ENCODE measurements around the gene EPHB4. TPM values are rescaled to one million over a fixed set of nuclear protein-coding genes. Genes with fewer than 3 reads are reported as not detected.

The EPHB4 gene
- total RNA-seq, 1 experiment from 2014 or later, result 21.6 TPM

DNA sequence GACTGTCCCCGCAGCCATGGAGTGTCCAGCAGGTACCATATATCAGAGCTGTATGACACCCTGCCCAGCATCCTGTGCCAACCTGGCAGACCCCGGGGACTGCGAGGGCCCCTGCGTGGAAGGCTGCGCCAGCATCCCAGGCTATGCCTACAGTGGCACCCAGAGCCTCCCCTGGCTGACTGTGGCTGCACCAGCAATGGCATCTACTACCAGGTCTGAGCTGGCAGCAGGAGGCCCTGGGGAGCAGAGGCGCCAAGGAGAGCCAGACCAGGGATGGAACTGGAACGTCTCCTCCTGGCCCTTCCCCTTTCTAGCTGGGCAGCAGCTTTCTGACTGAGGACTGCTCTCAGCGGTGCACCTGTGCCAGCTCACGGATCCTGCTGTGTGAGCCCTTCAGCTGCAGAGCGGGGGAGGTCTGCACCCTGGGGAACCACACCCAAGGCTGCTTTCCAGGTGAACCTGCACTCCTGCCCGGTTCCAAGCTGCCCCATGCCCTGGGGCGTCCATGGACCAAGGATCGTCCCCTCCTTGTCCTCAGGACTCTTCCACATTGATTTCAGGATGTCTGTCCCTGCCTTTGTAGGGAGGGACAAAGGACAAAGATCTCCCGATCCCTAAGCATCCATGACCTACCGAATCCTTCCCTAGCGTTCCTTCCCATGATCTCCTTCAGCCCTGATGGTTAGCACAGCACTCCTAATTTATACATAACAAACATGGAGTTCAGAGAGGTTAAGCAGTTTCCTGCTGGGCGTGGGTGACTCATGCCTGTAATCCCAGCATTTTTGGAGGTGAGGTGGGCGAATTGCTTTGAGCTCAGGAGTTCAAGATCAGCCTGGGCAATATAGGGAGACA, 33.3 kb downstream of the EPHB4 start:
- Histone ChIP-seq H3K4me3 (ENCODE audit: low read length) (no peak overlapping the region), H3K36me3 (ENCODE audit: insufficient read depth, low read length) (no peaks in the 10 kb centered on the region), H3K4me2 (ENCODE audit: low read depth, low read length, poor library complexity, severe bottlenecking) (no peak overlapping the region), H4K20me1 (ENCODE audit: insufficient read depth, low read depth, low read length) (no peaks in the 10 kb centered on the region), H3K79me2 (ENCODE audit: low read length) (no peaks in the 10 kb centered on the region), H3K9ac (ENCODE audit: low read length) (no peak overlapping the region), H2AFZ (ENCODE audit: low read length) (no peak overlapping the region), H3K4me1 (ENCODE audit: low read length) (peaks cover 2% of the 10 kb centered on the region; the same call in 1 of the 2 replicates), H3K27ac (ENCODE audit: low read length) (no peak overlapping the region), H3K27me3 (ENCODE audit: low read length) (no peaks in the 10 kb centered on the region), H3K9me2 (replicated peaks; ENCODE audit: insufficient read depth, low read length) (no peaks in the 10 kb centered on the region), H3K9me3 (ENCODE audit: low read length) (no peaks in the 10 kb centered on the region)
- no peak for DNase-seq

DNA sequence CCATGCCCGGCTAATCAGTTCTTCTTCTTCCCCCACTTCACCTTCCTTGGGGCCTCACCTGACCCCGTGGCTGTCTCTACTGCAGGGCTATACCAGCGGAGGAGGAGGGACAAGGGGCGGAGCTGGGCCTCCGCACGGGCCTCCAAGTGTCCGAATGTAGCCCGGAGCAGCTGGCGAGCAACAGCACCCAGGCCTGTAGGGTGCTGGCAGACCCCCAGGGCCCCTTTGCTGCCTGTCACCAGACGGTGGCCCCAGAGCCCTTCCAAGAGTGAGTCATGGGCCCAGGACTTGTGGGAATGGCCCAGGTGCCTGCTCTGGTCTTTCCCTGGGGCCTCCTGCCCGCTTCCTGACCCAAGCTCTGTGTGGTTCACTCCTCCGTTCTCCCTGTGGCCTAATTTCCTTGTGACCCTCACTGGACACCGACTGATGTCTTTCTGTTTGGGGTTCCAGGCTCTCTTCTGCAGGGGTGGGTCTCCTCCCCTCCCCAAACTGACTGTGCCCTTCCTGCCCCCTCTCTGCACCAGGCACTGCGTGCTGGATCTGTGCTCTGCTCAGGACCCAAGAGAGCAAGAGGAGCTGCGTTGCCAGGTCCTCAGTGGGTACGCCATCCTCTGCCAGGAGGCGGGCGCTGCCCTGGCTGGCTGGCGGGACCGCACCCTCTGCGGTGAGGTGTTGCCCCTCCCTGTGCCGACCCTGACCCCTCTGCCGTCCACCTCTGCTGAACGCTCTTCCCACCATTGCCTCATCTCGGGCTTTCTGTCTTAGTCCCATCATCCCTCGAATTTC, 35.2 kb downstream of the EPHB4 start:
- H2AFZ ChIP-seq (ENCODE audit: low read length), result no peak overlapping the region
- no peak overlapping the region for H3K4me3 ChIP-seq (ENCODE audit: low read length)
- no peak overlapping the region for H3K9ac ChIP-seq (ENCODE audit: low read length)
- H3K9me3 ChIP-seq (ENCODE audit: low read length), result no peaks in the 10 kb centered on the region
- no peak overlapping the region for H3K4me2 ChIP-seq (ENCODE audit: low read depth, low read length, poor library complexity, severe bottlenecking)
- no peaks in the 10 kb centered on the region for H3K27me3 ChIP-seq (ENCODE audit: low read length)
- H4K20me1 ChIP-seq (ENCODE audit: insufficient read depth, low read depth, low read length), result no peaks in the 10 kb centered on the region
- H3K79me2 ChIP-seq (ENCODE audit: low read length), result no peaks in the 10 kb centered on the region
- H3K36me3 ChIP-seq (ENCODE audit: insufficient read depth, low read length), result no peaks in the 10 kb centered on the region
- DNase-seq, result no peak
- H3K27ac ChIP-seq (ENCODE audit: low read length), result no peak overlapping the region
- H3K9me2 ChIP-seq (replicated peaks; ENCODE audit: insufficient read depth, low read length), result no peaks in the 10 kb centered on the region
- H3K4me1 ChIP-seq (ENCODE audit: low read length), result no peaks in the 10 kb centered on the region

DNA sequence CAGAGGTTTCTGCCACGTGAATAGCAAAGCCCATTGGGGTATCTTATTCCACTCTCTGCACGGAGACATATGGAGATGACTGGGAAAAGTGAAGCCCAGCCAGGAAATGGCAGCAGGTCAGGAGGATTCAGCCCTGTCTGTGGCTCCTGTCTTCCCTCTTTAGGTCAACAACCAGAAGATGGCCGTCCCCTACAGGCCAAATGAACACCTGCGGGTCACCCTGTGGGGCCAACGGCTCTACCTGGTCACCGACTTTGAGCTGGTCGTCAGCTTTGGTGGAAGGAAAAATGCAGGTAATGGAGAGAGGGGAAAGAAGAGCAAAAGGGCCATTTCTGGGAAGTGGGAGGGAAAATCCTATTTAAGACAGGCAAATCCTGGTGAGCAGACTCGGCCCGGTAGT, 38.3 kb downstream of the EPHB4 start:
- H3K4me3 ChIP-seq (ENCODE audit: low read length), result no peak overlapping the region
- no peaks in the 10 kb centered on the region for H3K27me3 ChIP-seq (ENCODE audit: low read length)
- no peaks in the 10 kb centered on the region for H3K9me3 ChIP-seq (ENCODE audit: low read length)
- no peak overlapping the region for H3K9ac ChIP-seq (ENCODE audit: low read length)
- H3K4me2 ChIP-seq (ENCODE audit: low read depth, low read length, poor library complexity, severe bottlenecking), result no peak overlapping the region
- no peaks in the 10 kb centered on the region for H3K79me2 ChIP-seq (ENCODE audit: low read length)
- no peaks in the 10 kb centered on the region for H4K20me1 ChIP-seq (ENCODE audit: insufficient read depth, low read depth, low read length)
- no peaks in the 10 kb centered on the region for H3K9me2 ChIP-seq (replicated peaks; ENCODE audit: insufficient read depth, low read length)
- no peak overlapping the region for H2AFZ ChIP-seq (ENCODE audit: low read length)
- DNase-seq, result no peak
- no peaks in the 10 kb centered on the region for H3K4me1 ChIP-seq (ENCODE audit: low read length)
- no peaks in the 10 kb centered on the region for H3K36me3 ChIP-seq (ENCODE audit: insufficient read depth, low read length)
- no peak overlapping the region for H3K27ac ChIP-seq (ENCODE audit: low read length)

DNA sequence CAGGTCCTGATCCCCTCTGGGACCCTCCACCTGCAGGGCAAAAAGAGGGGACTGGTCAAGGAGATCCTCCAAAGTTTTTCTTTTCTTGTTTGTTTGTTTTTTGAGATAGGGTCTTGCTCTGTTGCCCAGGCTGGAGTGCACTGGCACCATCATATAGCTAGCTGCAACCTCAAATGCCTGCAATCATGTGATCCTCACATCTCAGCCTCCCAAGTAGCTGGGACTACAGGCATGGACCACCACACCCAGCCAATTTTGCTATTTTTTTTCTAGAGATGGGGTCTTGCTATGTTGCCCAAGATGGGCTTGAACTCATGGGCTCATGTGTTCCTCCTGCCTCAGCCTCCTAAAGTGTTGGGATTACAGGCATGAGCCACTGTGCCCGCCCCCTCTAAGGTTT, 41.0 kb downstream of the EPHB4 start:
- no peak overlapping the region for H3K27ac ChIP-seq (ENCODE audit: low read length)
- DNase-seq, result no peak
- H3K9me2 ChIP-seq (replicated peaks; ENCODE audit: insufficient read depth, low read length), result no peaks in the 10 kb centered on the region
- no peaks in the 10 kb centered on the region for H3K79me2 ChIP-seq (ENCODE audit: low read length)
- no peaks in the 10 kb centered on the region for H3K27me3 ChIP-seq (ENCODE audit: low read length)
- H2AFZ ChIP-seq (ENCODE audit: low read length), result no peak overlapping the region
- H3K9me3 ChIP-seq (ENCODE audit: low read length), result no peaks in the 10 kb centered on the region
- no peaks in the 10 kb centered on the region for H4K20me1 ChIP-seq (ENCODE audit: insufficient read depth, low read depth, low read length)
- no peak overlapping the region for H3K9ac ChIP-seq (ENCODE audit: low read length)
- no peaks in the 10 kb centered on the region for H3K4me1 ChIP-seq (ENCODE audit: low read length)
- no peaks in the 10 kb centered on the region for H3K36me3 ChIP-seq (ENCODE audit: insufficient read depth, low read length)
- no peak overlapping the region for H3K4me3 ChIP-seq (ENCODE audit: low read length)
- H3K4me2 ChIP-seq (ENCODE audit: low read depth, low read length, poor library complexity, severe bottlenecking), result no peak overlapping the region

DNA sequence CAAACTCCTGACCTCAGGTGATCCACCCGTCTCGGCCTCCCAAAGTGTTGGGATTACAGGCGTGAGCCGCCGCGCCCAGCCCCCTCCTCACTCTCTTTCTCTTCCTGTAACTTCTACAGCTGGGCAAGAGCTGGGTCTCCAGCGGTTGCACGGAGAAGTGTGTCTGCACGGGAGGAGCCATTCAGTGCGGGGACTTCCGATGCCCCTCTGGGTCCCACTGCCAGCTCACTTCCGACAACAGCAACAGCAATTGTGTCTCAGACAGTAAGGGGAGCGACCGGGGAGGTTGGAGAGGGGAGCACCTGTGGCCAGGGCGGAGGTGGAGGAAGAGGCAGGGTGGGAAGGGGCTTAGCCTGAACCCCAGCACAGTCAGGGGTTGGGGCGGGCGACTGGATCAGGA, 41.4 kb downstream of the EPHB4 start:
- DNase-seq, result no peak
- no peak overlapping the region for H2AFZ ChIP-seq (ENCODE audit: low read length)

DNA sequence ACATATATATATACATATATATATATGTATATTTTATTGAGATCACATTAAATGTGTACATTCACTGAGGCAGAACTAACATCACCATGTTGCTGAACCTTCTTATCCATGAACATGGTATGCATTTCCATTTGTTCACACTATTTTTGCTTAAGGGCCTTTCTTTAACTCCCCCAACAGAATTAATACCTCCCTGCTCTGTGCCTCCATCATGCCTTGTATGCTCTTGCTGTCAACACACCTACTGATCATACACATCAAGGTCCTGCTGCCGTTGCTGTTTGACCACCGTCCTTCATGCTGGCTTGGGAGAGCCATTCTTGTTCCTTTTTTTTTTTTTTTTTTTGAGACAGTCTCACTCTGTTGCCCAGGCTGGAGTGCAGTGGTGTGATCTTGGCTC, 43.5 kb downstream of the EPHB4 start:
- no peak overlapping the region for H3K4me2 ChIP-seq (ENCODE audit: low read depth, low read length, poor library complexity, severe bottlenecking)
- no peak overlapping the region for H3K27ac ChIP-seq (ENCODE audit: low read length)
- no peaks in the 10 kb centered on the region for H3K27me3 ChIP-seq (ENCODE audit: low read length)
- no peak for DNase-seq
- no peaks in the 10 kb centered on the region for H3K4me1 ChIP-seq (ENCODE audit: low read length)
- H3K9me2 ChIP-seq (replicated peaks; ENCODE audit: insufficient read depth, low read length), result no peaks in the 10 kb centered on the region
- H3K9me3 ChIP-seq (ENCODE audit: low read length), result no peaks in the 10 kb centered on the region
- no peaks in the 10 kb centered on the region for H3K79me2 ChIP-seq (ENCODE audit: low read length)
- H4K20me1 ChIP-seq (ENCODE audit: insufficient read depth, low read depth, low read length), result no peaks in the 10 kb centered on the region
- H2AFZ ChIP-seq (ENCODE audit: low read length), result no peak overlapping the region
- H3K36me3 ChIP-seq (ENCODE audit: insufficient read depth, low read length), result no peaks in the 10 kb centered on the region
- no peak overlapping the region for H3K9ac ChIP-seq (ENCODE audit: low read length)
- no peak overlapping the region for H3K4me3 ChIP-seq (ENCODE audit: low read length)

More for the DNA sequence above, 41.4 kb downstream of the EPHB4 start:
- H3K9ac ChIP-seq (ENCODE audit: low read length), result no peak overlapping the region
- no peak overlapping the region for H3K27ac ChIP-seq (ENCODE audit: low read length)
- no peaks in the 10 kb centered on the region for H3K9me2 ChIP-seq (replicated peaks; ENCODE audit: insufficient read depth, low read length)
- H3K4me3 ChIP-seq (ENCODE audit: low read length), result no peak overlapping the region
- no peak overlapping the region for H3K4me2 ChIP-seq (ENCODE audit: low read depth, low read length, poor library complexity, severe bottlenecking)
- no peaks in the 10 kb centered on the region for H4K20me1 ChIP-seq (ENCODE audit: insufficient read depth, low read depth, low read length)
- no peaks in the 10 kb centered on the region for H3K79me2 ChIP-seq (ENCODE audit: low read length)
- H3K4me1 ChIP-seq (ENCODE audit: low read length), result no peaks in the 10 kb centered on the region
- no peaks in the 10 kb centered on the region for H3K36me3 ChIP-seq (ENCODE audit: insufficient read depth, low read length)
- no peaks in the 10 kb centered on the region for H3K9me3 ChIP-seq (ENCODE audit: low read length)
- no peaks in the 10 kb centered on the region for H3K27me3 ChIP-seq (ENCODE audit: low read length)

DNA sequence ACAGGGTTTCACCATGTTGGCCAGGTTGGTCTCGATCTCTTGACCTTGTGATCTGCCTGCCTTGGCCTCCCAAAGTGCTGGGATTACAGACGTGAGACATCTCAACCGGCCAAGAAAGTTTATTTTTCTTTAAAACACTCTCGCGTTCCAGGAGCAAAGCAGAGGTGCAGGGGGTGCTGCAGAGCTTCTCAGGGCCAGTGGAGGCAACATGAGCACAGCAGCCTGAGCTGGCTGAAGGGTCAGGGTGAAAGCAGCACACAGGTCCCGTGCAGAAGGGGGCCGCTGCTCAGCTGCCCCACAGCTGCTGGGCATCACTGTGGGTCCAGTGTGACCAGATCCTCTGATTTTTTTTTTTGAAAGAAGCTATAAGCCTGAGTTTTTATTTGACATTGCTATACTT, 46.1 kb downstream of the EPHB4 start:
- Histone ChIP-seq H3K36me3 (ENCODE audit: insufficient read depth, low read length) (no peaks in the 10 kb centered on the region), H3K4me2 (ENCODE audit: low read depth, low read length, poor library complexity, severe bottlenecking) (no peak overlapping the region)

DNA sequence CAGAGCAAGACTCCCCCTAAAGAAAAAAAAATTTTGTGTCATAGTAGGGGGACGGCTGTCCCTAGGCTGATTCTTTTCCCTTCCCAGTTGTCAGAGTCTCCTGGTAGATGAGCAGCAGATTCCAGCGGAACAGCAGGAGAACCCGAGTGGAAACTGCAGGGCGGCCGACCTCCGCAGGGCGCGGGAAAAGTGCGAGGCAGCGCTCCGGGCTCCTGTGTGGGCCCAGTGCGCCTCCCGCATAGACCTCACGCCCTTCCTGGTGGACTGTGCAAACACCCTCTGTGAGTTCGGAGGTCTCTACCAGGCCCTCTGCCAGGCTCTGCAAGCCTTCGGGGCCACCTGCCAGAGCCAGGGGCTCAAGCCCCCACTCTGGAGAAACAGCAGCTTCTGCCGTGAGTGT, 48.0 kb downstream of the EPHB4 start:
- H3K9ac ChIP-seq (ENCODE audit: low read length), result no peak overlapping the region
- no peak overlapping the region for H3K27ac ChIP-seq (ENCODE audit: low read length)
- H3K4me2 ChIP-seq (ENCODE audit: low read depth, low read length, poor library complexity, severe bottlenecking), result no peak overlapping the region
- no peaks in the 10 kb centered on the region for H3K36me3 ChIP-seq (ENCODE audit: insufficient read depth, low read length)
- H3K79me2 ChIP-seq (ENCODE audit: low read length), result no peaks in the 10 kb centered on the region
- no peak for DNase-seq
- H3K9me3 ChIP-seq (ENCODE audit: low read length), result no peaks in the 10 kb centered on the region
- no peaks in the 10 kb centered on the region for H3K9me2 ChIP-seq (replicated peaks; ENCODE audit: insufficient read depth, low read length)
- no peaks in the 10 kb centered on the region for H3K4me1 ChIP-seq (ENCODE audit: low read length)
- no peak overlapping the region for H3K4me3 ChIP-seq (ENCODE audit: low read length)
- no peak overlapping the region for H2AFZ ChIP-seq (ENCODE audit: low read length)
- H4K20me1 ChIP-seq (ENCODE audit: insufficient read depth, low read depth, low read length), result no peaks in the 10 kb centered on the region
- H3K27me3 ChIP-seq (ENCODE audit: low read length), result no peaks in the 10 kb centered on the region

More for the DNA sequence above, 46.1 kb downstream of the EPHB4 start:
- Histone ChIP-seq H3K27me3 (ENCODE audit: low read length) (no peaks in the 10 kb centered on the region), H3K4me3 (ENCODE audit: low read length) (no peak overlapping the region), H3K79me2 (ENCODE audit: low read length) (no peaks in the 10 kb centered on the region), H3K4me1 (ENCODE audit: low read length) (no peaks in the 10 kb centered on the region), H3K9me2 (replicated peaks; ENCODE audit: insufficient read depth, low read length) (no peaks in the 10 kb centered on the region), H3K9me3 (ENCODE audit: low read length) (no peaks in the 10 kb centered on the region), H3K9ac (ENCODE audit: low read length) (no peak overlapping the region), H2AFZ (ENCODE audit: low read length) (no peak overlapping the region), H3K27ac (ENCODE audit: low read length) (no peak overlapping the region), H4K20me1 (ENCODE audit: insufficient read depth, low read depth, low read length) (no peaks in the 10 kb centered on the region)
- DNase-seq, result no peak

Measured in Karpas-422 (cell line).